Measurements from ENCODE around the gene CAPS2.

Gene CAPS2

DNA sequence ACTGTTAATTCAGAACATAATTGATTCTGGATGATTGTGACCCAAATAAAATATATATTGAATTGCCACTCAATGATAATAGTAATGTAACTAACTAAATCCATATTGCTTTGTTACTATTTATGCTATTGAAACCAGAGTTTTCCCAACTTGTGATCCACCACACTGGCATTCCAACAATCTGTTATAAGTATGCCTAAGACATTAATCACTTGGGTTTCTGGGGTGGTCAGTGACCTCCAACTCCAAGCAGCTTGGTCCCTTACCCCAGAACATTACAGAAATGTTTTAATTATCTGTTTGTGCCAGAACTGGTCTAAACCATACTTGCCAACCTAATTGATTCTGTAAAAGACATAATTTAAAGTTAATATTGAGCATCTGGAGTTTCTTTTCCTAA lies 14.6 kb downstream of the CAPS2 start:
- Histone ChIP-seq H3K4me2 (ENCODE audit: low read depth, low read length, poor library complexity, severe bottlenecking) (no peak overlapping the region), H2AFZ (ENCODE audit: low read depth, low read length, severe bottlenecking) (no peak overlapping the region), H3K4me3 (ENCODE audit: insufficient read depth, low read length, poor library complexity, severe bottlenecking) (no peak overlapping the region), H3K27ac (ENCODE audit: low read depth, low read length) (no peak overlapping the region), H3K27me3 (ENCODE audit: low read length) (no peaks in the 10 kb centered on the region), H3K9me2 (replicated peaks; ENCODE audit: insufficient read depth, low read length) (no peaks in the 10 kb centered on the region), H3K36me3 (ENCODE audit: low read length) (no peaks in the 10 kb centered on the region), H3K9me3 (ENCODE audit: insufficient read depth, low read length) (no peaks in the 10 kb centered on the region), H4K20me1 (ENCODE audit: low read depth, low read length) (no peaks in the 10 kb centered on the region), H3K9ac (ENCODE audit: low read length) (no peak overlapping the region), H3F3A (ENCODE audit: insufficient read depth) (no peaks in the 10 kb centered on the region), H3K79me2 (ENCODE audit: insufficient read depth, low read length) (no peaks in the 10 kb centered on the region)
- no peak for TF ChIP-seq EZH2phosphoT487 (conservative IDR thresholded peaks at IDR 0.05; ENCODE audit: low read length)
- TF ChIP-seq, protein P1, sequence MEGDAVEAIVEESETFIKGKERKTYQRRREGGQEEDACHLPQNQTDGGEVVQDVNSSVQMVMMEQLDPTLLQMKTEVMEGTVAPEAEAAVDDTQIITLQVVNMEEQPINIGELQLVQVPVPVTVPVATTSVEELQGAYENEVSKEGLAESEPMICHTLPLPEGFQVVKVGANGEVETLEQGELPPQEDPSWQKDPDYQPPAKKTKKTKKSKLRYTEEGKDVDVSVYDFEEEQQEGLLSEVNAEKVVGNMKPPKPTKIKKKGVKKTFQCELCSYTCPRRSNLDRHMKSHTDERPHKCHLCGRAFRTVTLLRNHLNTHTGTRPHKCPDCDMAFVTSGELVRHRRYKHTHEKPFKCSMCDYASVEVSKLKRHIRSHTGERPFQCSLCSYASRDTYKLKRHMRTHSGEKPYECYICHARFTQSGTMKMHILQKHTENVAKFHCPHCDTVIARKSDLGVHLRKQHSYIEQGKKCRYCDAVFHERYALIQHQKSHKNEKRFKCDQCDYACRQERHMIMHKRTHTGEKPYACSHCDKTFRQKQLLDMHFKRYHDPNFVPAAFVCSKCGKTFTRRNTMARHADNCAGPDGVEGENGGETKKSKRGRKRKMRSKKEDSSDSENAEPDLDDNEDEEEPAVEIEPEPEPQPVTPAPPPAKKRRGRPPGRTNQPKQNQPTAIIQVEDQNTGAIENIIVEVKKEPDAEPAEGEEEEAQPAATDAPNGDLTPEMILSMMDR (IDR thresholded peaks at IDR 0.05; ENCODE audit: insufficient read depth, low read length, poor library complexity, severe bottlenecking) = no peak

DNA sequence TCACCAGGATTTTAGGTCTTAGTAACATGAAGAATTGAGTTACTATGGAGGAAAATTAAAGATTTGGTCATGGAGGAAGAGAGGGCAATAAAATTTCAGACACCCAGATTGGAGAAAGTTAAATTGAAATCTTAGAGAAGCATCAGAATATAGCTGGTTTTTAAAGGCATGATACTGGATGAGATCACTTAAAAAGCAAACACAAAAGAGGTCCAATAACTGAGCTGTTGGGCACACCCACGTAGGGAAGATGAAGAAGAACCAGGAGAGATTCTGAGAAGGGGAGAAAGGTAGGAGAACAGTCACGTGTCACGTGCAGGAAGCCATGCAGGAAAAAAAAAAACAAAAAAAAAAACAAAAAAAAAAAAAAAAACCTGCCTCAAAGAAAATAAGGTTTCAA lies 18.8 kb downstream of the CAPS2 start:
- no peaks in the 10 kb centered on the region for H3K27me3 ChIP-seq (ENCODE audit: low read length)
- no peak overlapping the region for H3K4me3 ChIP-seq (ENCODE audit: insufficient read depth, low read length, poor library complexity, severe bottlenecking)
- H3K4me2 ChIP-seq (ENCODE audit: low read depth, low read length, poor library complexity, severe bottlenecking) = no peak overlapping the region
- H2AFZ ChIP-seq (ENCODE audit: low read depth, low read length, severe bottlenecking) = no peak overlapping the region
- H3K9ac ChIP-seq (ENCODE audit: low read length) = no peak overlapping the region
- H3K27ac ChIP-seq (ENCODE audit: low read depth, low read length) = no peak overlapping the region
- no peaks in the 10 kb centered on the region for H3K79me2 ChIP-seq (ENCODE audit: insufficient read depth, low read length)
- no peaks in the 10 kb centered on the region for H3F3A ChIP-seq (ENCODE audit: insufficient read depth)
- H3K9me2 ChIP-seq (replicated peaks; ENCODE audit: insufficient read depth, low read length) = no peaks in the 10 kb centered on the region
- no peaks in the 10 kb centered on the region for H3K36me3 ChIP-seq (ENCODE audit: low read length)
- no peaks in the 10 kb centered on the region for H3K9me3 ChIP-seq (ENCODE audit: insufficient read depth, low read length)
- H4K20me1 ChIP-seq (ENCODE audit: low read depth, low read length) = no peaks in the 10 kb centered on the region
- TF ChIP-seq, protein P1 (IDR thresholded peaks at IDR 0.05; ENCODE audit: insufficient read depth, low read length, poor library complexity, severe bottlenecking) = no peak
- TF ChIP-seq EZH2phosphoT487 (conservative IDR thresholded peaks at IDR 0.05; ENCODE audit: low read length) = no peak

DNA sequence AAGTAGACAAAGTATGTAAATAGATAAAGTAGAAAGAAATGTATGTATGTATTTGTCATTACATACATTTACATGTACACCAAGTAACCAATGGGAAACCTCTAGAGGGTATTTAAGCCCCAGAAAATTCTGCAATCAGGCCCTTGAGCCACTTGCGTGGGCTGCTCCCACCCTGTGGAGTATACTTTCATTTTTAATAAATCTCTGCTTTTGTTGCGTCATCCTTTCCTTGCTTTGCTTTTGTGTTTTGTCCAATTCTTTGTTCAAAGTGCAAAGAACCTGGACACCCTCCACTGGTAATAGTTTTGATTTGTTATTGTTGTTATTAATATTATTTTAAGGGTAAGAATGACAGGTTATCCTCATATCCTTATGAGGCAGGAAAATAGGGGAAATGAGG lies 21.8 kb downstream of the CAPS2 start:
- no peak overlapping the region for H2AFZ ChIP-seq (ENCODE audit: low read depth, low read length, severe bottlenecking)
- no peak overlapping the region for H3K27ac ChIP-seq (ENCODE audit: low read depth, low read length)
- H3K4me3 ChIP-seq (ENCODE audit: insufficient read depth, low read length, poor library complexity, severe bottlenecking) = no peak overlapping the region
- no peak overlapping the region for H3K4me2 ChIP-seq (ENCODE audit: low read depth, low read length, poor library complexity, severe bottlenecking)
- H3K9me2 ChIP-seq (replicated peaks; ENCODE audit: insufficient read depth, low read length) = no peaks in the 10 kb centered on the region
- no peaks in the 10 kb centered on the region for H4K20me1 ChIP-seq (ENCODE audit: low read depth, low read length)
- TF ChIP-seq, protein P1 (IDR thresholded peaks at IDR 0.05; ENCODE audit: insufficient read depth, low read length, poor library complexity, severe bottlenecking) = no peak
- no peak for TF ChIP-seq EZH2phosphoT487 (conservative IDR thresholded peaks at IDR 0.05; ENCODE audit: low read length)
- no peak overlapping the region for H3K9ac ChIP-seq (ENCODE audit: low read length)
- H3F3A ChIP-seq (ENCODE audit: insufficient read depth) = no peaks in the 10 kb centered on the region
- no peaks in the 10 kb centered on the region for H3K36me3 ChIP-seq (ENCODE audit: low read length)
- no peaks in the 10 kb centered on the region for H3K79me2 ChIP-seq (ENCODE audit: insufficient read depth, low read length)
- H3K27me3 ChIP-seq (ENCODE audit: low read length) = no peaks in the 10 kb centered on the region
- no peaks in the 10 kb centered on the region for H3K9me3 ChIP-seq (ENCODE audit: insufficient read depth, low read length)
